HepG2 (cell line): ENCODE results near the gene FOXK2. TPM values are rescaled to one million over a fixed set of nuclear protein-coding genes. Genes with fewer than 3 reads are reported as not detected.
A peak's percentile ranks its signal among the peaks of the same experiment; 100 is the strongest.

Experiments
- ATAC-seq: fragments of 200-7000 bp; cut with Tn5 transposase; 3 replicates; pipeline ENCODE4 v1.9.1; 2020; ENCODE audit warnings: mild to moderate bottlenecking, moderate library complexity
- BruUV-seq: library from RNA; stranded (reverse); fragments of 400-500 nt; replicated peaks from 2 replicates; lab custom pipeline; 2021; lab: Mats Ljungman, UMichigan
- CTCF ChIA-PET: fragments of 300-600 bp; formaldehyde crosslinking; extraction: SDS; loops from one replicate; lab custom pipeline; 2021; ENCODE audit warnings: low total read pairs, inconsistent platforms, low intra/inter-chr PET ratio; lab: Yijun Ruan, JAX
- POLR2A ChIA-PET: fragments of 350-600 bp; sonication (Branson Sonifier 250); formaldehyde crosslinking; loops from one replicate; lab custom pipeline; 2020; ENCODE audit warnings: antibody characterized with exemption, inconsistent platforms; lab: Yijun Ruan, JAX
- DNase-seq: peaks from one replicate; pipeline ENCODE4 v3.0.0-alpha.2; 2015; ENCODE audit warnings: low spot score
- FAIRE-seq: peaks from 3 replicates; lab custom pipeline; 2011; peaks lifted over from hg19 to GRCh38; lab: Jason Lieb, UNC
- H2AFZ ChIP-seq: one replicate; pipeline ENCODE4 v1.6.1; 2011; ENCODE audit warnings: low read length, inconsistent platforms
- H3K27ac ChIP-seq: fragments of 300-600 bp; 3 replicates; pipeline ENCODE4 v1.8.0; 2011; ENCODE audit warnings: mixed run types, mild to moderate bottlenecking, mixed read lengths, low read length, inconsistent platforms; ENCODE audit not compliant: insufficient read depth; ENCODE audit errors: extremely low read length
- H3K27me3 ChIP-seq, 2 experiments: fragments of 200-600 bp in 1 of 2; 2 replicates in 1 of 2; 3 replicates in 1 of 2; pipeline versions ENCODE4 v1.6.0 to v1.8.0; 2011; ENCODE audit warnings: low read length in 2 of 2, mild to moderate bottlenecking in 2 of 2, moderate library complexity in 2 of 2, inconsistent platforms in 1 of 2; ENCODE audit not compliant: insufficient read depth in 2 of 2, control insufficient read depth in 1 of 2
- H3K36me3 ChIP-seq, 2 experiments: fragments of 200-600 bp in 1 of 2; replicated peaks in 1 of 2; 2 replicates in 1 of 2; 3 replicates in 1 of 2; pipeline versions ENCODE4 v1.5.1 to v1.8.0; 2011; ENCODE audit warnings: low read length in 2 of 2, inconsistent platforms in 1 of 2; ENCODE audit not compliant: insufficient read depth in 2 of 2, control insufficient read depth in 1 of 2
- H3K4me1 ChIP-seq: 2 replicates; pipeline ENCODE4 v1.5.1; 2012; ENCODE audit warnings: low read length, inconsistent platforms; ENCODE audit not compliant: insufficient read depth
- H3K4me2 ChIP-seq: 2 replicates; pipeline ENCODE4 v1.6.0; 2011; ENCODE audit warnings: low read depth, low read length, inconsistent platforms
- H3K4me3 ChIP-seq, 3 experiments: fragments of 200-600 bp in 1 of 3; sonication (generic), shearing (Covaris generic) in 1 of 3; replicated peaks in 1 of 3; 2 replicates each; pipeline ENCODE4 v1.5.1; 2011 to 2016; ENCODE audit warnings: low read length in 3 of 3, inconsistent platforms in 2 of 3, low read depth in 2 of 3, mild to moderate bottlenecking in 2 of 3, control low read depth in 1 of 3, mixed read lengths in 1 of 3; ENCODE audit not compliant: insufficient read depth in 1 of 3
- H3K79me2 ChIP-seq: one replicate; pipeline ENCODE4 v1.6.1; 2011; ENCODE audit warnings: low read length, inconsistent platforms; ENCODE audit not compliant: insufficient read depth
- H3K9ac ChIP-seq: 2 replicates; pipeline ENCODE4 v1.6.0; 2011; ENCODE audit warnings: mild to moderate bottlenecking, low read depth, low read length, inconsistent platforms; ENCODE audit not compliant: insufficient read depth
- H3K9me3 ChIP-seq: 2 replicates; pipeline ENCODE4 v1.5.1; 2012; ENCODE audit warnings: mild to moderate bottlenecking, low read length
- H4K20me1 ChIP-seq: 2 replicates; pipeline ENCODE4 v1.6.0; 2011; ENCODE audit warnings: inconsistent platforms, mild to moderate bottlenecking, low read length, moderate library complexity; ENCODE audit not compliant: insufficient read depth
- ARID5B ChIP-seq: IDR thresholded peaks from 2 replicates; pipeline ENCODE4 v1.4.0; 2020; ENCODE audit warnings: mild to moderate bottlenecking, missing genetic modification reagents
- DRAP1 ChIP-seq: IDR thresholded peaks from 2 replicates; pipeline ENCODE4 v1.6.1; 2016; ENCODE audit warnings: missing genetic modification reagents, missing compliant biosample characterization
- DZIP1 ChIP-seq: sonication (generic); formaldehyde crosslinking; IDR thresholded peaks from 2 replicates; pipeline ENCODE4 v1.5.0; 2020; ENCODE audit warnings: mild to moderate bottlenecking, missing genetic modification reagents
- JDP2 ChIP-seq: sonication (generic); formaldehyde crosslinking; IDR thresholded peaks from 2 replicates; pipeline ENCODE4 v1.8.1; 2022; ENCODE audit warnings: missing genetic modification reagents, borderline replicate concordance
- NCOA1 ChIP-seq: sonication (generic); formaldehyde crosslinking; IDR thresholded peaks from 2 replicates; pipeline ENCODE4 v1.9.0; 2021; ENCODE audit warnings: missing genetic modification reagents
- SIN3A ChIP-seq: IDR thresholded peaks from 2 replicates; pipeline ENCODE4 v1.6.1; 2011; ENCODE audit warnings: low read depth, mild to moderate bottlenecking, control low read depth, low read length, borderline replicate concordance
- ZBTB25 ChIP-seq: IDR thresholded peaks from 2 replicates; pipeline ENCODE4 v1.6.1; 2018; ENCODE audit warnings: missing genetic modification reagents
- ZBTB34 ChIP-seq: sonication (generic); formaldehyde crosslinking; IDR thresholded peaks from 2 replicates; pipeline ENCODE4 v1.8.0; 2022; ENCODE audit warnings: mild to moderate bottlenecking, missing genetic modification reagents
- ZFP36L2 ChIP-seq: sonication (generic); formaldehyde crosslinking; IDR thresholded peaks from 2 replicates; pipeline ENCODE4 v1.4.0; 2020; ENCODE audit warnings: missing genetic modification reagents
- WGBS: methylation state at CpG from one replicate; pipeline ENCODE4 v1.1.6; 2017; ENCODE audit warnings: low lambda C conversion rate; 5-methylcytosine and 5-hydroxymethylcytosine counted together
- in situ Hi-C: cut with HindIII; loops from 2 replicates; pipeline ENCODE4 v1.10.0; 2017; ENCODE audit warnings: low pct_unique_long_range_greater_than_20kb; ENCODE audit not compliant: extremely low pct_ligation_motif_present
- intact Hi-C: fragments of 100-400 bp; cut with micrococcal nuclease; formaldehyde crosslinking; loops from one replicate; pipeline ENCODE4 v1.10.0; 2022; ENCODE audit not compliant: unreplicated experiment
- polyA plus RNA-seq, 8 experiments: library from polyadenylated mRNA; depleted of rRNA in 3 of 8; stranded (reverse) in 7 of 8; unstranded in 1 of 8; fragments of >200 nt; fragmentation: Illumina TruSeq in 4 of 8; extraction: Trizol in 4 of 8; gene quantifications; 2 replicates each; pipeline versions ENCODE4 v1.2.1 to v1.2.3, GENCODE V29; 2011 to 2016; ENCODE audit warnings: low read depth in 4 of 8, missing spikeins in 1 of 8, mixed read lengths in 1 of 8; ENCODE audit not compliant: insufficient read depth in 1 of 8
- total RNA-seq, 5 experiments: library from RNA; depleted of rRNA; stranded (reverse); fragments of >200 nt; fragmentation: Illumina TruSeq; extraction: Trizol; gene quantifications; 2 replicates each; pipeline ENCODE4 v1.2.3, GENCODE V29; 2016; ENCODE audit warnings: low read depth in 1 of 5

Gene FOXK2
- total and polyA plus RNA-seq, 2 of the 13 experiments (the other 11 are each of a cell fraction or from before 2014, with no cell fraction given) = 67.1 to 67.2 TPM

- Histone ChIP-seq H3K4me1 (peaks cover 53% of the 10 kb centered on the region), H4K20me1 (peaks cover 46% of the 10 kb centered on the region), H2AFZ (no peak overlapping the region), H3K27ac (peak overlapping the region; percentile 82), H3K36me3 (peaks cover 25 to 70% of the 10 kb centered on the region in 2 experiments), H3K9me3 (no peaks in the 10 kb centered on the region), H3K79me2 (peaks cover 94% of the 10 kb centered on the region), H3K4me2 (peak overlapping the region; percentile 18; the same call in 1 of the 2 replicates), H3K9ac (peak overlapping the region; percentile 52; the same call in 1 of the 2 replicates), H3K4me3 (no peak overlapping the region), H3K27me3 (no peaks in the 10 kb centered on the region)
- DNase-seq (no peak), FAIRE-seq (no peak), ATAC-seq (peak; percentile 47; the same call in 2 of the 3 replicates)
- BruUV-seq = TSS peak; percentile 13
- CTCF ChIA-PET = no interaction called here
- 71% methylated on average over 16 of the region's 16 CpGs for WGBS
- intact Hi-C loops = no loop called here
- POLR2A ChIA-PET = no interaction called here
- in situ Hi-C loops = no loop called here
- TF ChIP-seq SIN3A = peak; percentile 69; the same call in 1 of the 2 replicates
- peak; percentile 37; the same call in 1 of the 2 replicates for TF ChIP-seq ARID5B (CRISPR knock-in tag)
- peak; percentile 53; the same call in 1 of the 2 replicates for TF ChIP-seq DRAP1 (CRISPR knock-in tag)
- TF ChIP-seq ZFP36L2 = no peak
- no peak for TF ChIP-seq NCOA1
- TF ChIP-seq ZBTB25 = no peak
- TF ChIP-seq JDP2 (CRISPR knock-in tag) = no peak
- no peak for TF ChIP-seq ZBTB34 (CRISPR knock-in tag)
- no peak for TF ChIP-seq DZIP1 (CRISPR knock-in tag)
Measured at GRCh38 chr17:82636626-82637598, 117.4 kb downstream of the FOXK2 start.
